Measurements from ENCODE around the gene PLRG1. TPM values are rescaled to one million over a fixed set of nuclear protein-coding genes. Genes with fewer than 3 reads are reported as not detected.

The PLRG1 gene
- total RNA-seq, 4 donors from 2014 or later = 39.2 to 54.7 (median 41.2) TPM

DNA sequence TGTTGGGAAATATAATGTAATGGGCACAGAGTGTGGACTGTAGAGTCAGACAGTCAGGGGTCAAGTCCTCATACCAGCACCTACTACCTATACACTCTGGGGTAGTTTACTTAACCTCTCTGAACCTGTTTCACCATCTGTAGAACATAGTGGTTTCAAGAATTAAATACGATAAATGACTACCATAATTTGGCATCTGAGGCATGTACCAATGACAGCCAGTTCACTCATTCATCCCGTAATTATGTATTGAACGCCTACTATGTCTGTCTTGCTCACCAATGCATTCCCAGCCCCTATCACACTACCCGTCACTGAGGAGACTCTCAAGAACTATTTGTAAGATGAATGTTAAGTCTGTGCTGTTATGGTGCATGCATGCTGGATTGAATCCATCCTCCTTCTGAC lies 10.6 kb upstream of the PLRG1 start:
- no peak for DNase-seq (ENCODE audit: low spot score)
- ATAC-seq (ENCODE audit: low FRiP score) = peak; percentile 37
- TF ChIP-seq CTCF (IDR thresholded peaks at IDR 0.05) = no peak

DNA sequence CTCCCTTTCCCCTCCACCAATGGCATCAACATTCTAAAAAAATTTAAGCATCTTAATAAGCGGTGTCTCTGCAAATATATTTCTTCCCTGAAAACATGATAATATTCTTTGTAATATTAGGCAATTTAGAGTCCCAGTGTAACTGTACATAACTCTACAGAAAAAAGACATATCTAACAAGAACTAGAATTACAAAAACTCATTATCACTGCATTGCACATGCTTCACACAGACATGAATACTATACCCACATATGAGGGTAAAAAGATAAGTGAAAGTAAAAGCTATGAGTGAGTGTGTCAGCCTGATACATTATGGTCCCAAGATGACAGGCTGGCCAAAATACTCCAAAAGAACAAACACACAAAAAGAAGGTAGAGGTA lies 10.2 kb upstream of the PLRG1 start:
- TF ChIP-seq CTCF (IDR thresholded peaks at IDR 0.05) = no peak
- ATAC-seq (ENCODE audit: low FRiP score) = no peak
- no peak for DNase-seq (ENCODE audit: low spot score)

DNA sequence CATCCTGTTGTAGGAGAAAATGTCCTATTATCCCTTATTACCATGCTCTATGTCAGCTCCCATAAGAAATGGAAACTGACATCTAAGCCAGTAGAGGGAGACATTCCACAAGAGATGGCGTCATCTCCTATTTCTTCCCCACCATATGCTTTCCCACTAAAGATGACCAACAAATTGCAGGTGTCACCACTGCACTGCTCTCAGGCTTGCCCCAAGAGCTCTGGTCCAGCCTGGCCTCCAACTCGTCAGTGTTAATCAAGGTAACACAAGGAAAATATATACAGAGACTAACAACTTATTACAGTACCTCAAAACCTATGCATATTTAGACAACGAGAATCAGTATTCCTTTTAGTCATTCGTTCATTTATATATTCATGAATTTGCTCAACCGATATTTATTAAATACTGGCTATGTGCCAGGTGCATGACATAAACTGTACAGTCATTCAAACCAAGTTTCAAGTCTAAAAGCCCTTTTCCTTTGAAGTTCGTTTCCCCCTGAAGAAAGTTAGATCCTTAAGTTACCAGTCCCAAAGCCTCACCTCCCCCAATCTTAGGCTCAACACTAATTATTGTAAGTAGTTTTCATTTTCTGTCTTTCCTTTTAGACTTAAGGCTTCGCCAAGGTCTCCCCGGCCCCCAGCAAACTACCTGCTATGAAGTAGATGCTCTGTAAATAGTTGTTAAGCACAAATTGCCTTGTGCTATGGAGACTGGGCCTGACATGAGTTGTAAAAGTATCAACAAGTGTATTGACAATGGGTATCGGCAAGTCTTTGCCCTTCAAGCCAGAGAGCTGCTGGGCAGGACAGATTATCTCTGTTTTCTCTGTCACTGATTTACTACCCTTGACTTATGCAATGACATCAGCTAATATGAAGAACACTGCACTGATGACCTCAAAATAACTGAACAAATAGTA lies 9.6 kb upstream of the PLRG1 start:
- no peak for DNase-seq (ENCODE audit: low spot score)

GRCh38 chr4:154559141-154559493 lies 8.9 kb upstream of the PLRG1 start:
- ATAC-seq (ENCODE audit: low FRiP score) = no peak
- TF ChIP-seq CTCF (IDR thresholded peaks at IDR 0.05) = no peak
- DNase-seq (ENCODE audit: low spot score) = no peak

More for the DNA sequence above, 9.6 kb upstream of the PLRG1 start:
- ATAC-seq (ENCODE audit: low FRiP score) = no peak
- peak in 1 of 3 donors; percentile 55 for TF ChIP-seq CTCF (IDR thresholded peaks at IDR 0.05)

DNA sequence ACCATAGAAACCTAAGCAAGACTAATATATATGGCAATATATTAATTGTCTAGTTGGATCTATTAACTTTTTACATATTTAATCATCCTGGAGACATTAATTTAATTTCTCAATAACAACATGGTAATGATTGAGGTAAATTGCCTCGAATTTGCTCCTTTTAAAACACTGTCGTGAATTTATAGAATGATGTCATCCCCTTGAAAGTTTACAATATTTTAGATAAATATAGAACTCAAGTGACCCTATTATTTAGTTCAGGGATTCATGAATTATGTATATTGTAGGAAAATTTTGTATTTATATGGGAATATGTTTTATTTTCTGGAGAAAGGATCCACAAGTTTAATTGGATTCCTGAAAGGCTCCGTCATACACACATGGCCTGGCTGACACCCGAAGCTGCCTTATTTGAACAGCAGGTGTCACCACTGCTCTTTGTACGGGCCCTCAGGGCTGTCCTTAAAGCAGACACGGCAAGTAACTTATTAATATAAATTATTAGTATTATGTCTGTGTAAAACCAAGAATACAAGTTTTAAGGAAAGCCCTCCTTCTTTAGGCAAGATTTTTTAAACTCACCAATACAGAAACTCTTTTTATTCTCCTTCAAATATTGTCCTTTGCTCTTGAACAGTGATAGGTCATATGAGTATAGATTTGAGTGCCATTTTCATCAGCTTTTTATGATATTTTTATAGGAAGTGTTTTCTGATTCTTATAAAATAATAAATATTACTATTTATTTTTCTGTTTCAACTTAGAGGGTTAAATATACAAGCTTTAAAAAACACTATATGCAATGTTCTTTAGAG lies 1.9 kb upstream of the PLRG1 start:
- ATAC-seq (ENCODE audit: low FRiP score) (peak; percentile 72), DNase-seq (ENCODE audit: low spot score) (peak; percentile 33)
- peak in 1 of 3 donors; percentile 8 for TF ChIP-seq CTCF (IDR thresholded peaks at IDR 0.05)

DNA sequence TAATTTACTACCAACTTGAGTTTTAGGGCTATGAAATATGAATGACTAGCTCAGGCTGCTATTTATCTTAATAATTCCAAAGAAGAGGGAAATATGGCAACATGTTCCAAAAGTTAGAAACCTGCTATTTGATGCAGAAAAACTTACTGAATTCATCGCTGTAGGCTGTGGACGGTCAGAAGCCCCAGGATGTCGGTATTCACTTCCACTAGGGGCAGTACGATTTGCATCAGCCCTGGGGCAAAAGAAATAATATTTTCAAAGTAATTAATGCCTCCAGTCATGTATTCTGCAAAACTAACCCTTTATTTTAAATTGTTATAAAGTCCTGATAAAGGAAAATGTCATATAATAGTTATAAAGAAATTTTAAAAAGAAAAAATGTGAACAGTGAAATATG lies 4.5 kb downstream of the PLRG1 start:
- no peak for ATAC-seq (ENCODE audit: low FRiP score)
- DNase-seq (ENCODE audit: low spot score) = no peak
- no peak for TF ChIP-seq CTCF (IDR thresholded peaks at IDR 0.05)
